ENCODE measurements around the gene GALNT17.

The GALNT17 gene

DNA sequence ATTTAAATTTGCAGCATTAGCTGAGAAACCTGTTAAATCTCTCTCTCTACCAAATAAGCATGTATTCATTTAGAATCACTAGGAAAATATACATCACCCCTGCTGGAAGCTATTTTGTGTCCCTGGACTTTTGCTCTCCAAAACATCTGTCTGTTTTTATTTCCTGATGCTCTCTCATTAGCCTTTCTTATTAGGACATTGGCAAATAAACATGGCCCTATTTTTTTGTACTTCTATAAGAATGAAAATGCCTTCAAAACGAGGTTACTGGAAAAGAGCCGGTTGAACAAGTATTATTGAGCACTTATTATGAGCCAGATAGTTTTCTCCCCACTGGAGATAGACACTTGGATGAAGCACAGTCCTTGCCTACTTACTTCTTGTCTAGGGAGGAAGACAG, 206.9 kb downstream of the GALNT17 start:
- H3K4me3 Mint-ChIP-seq: no peak overlapping the region
- H3K4me1 Mint-ChIP-seq: peaks cover 34% of the 10 kb centered on the region
- TF ChIP-seq, protein P1, sequence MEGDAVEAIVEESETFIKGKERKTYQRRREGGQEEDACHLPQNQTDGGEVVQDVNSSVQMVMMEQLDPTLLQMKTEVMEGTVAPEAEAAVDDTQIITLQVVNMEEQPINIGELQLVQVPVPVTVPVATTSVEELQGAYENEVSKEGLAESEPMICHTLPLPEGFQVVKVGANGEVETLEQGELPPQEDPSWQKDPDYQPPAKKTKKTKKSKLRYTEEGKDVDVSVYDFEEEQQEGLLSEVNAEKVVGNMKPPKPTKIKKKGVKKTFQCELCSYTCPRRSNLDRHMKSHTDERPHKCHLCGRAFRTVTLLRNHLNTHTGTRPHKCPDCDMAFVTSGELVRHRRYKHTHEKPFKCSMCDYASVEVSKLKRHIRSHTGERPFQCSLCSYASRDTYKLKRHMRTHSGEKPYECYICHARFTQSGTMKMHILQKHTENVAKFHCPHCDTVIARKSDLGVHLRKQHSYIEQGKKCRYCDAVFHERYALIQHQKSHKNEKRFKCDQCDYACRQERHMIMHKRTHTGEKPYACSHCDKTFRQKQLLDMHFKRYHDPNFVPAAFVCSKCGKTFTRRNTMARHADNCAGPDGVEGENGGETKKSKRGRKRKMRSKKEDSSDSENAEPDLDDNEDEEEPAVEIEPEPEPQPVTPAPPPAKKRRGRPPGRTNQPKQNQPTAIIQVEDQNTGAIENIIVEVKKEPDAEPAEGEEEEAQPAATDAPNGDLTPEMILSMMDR (IDR thresholded peaks at IDR 0.05): no peak
- H3K27me3 Mint-ChIP-seq (ENCODE audit: low read depth, poor library complexity): peaks cover 3% of the 10 kb centered on the region
- DNase-seq: no peak
- H3K36me3 Mint-ChIP-seq (ENCODE audit: low read depth): peaks cover 16% of the 10 kb centered on the region
- peaks cover 38% of the 10 kb centered on the region for H3K9me3 Mint-ChIP-seq
- H3K27ac Mint-ChIP-seq: no peak overlapping the region

DNA sequence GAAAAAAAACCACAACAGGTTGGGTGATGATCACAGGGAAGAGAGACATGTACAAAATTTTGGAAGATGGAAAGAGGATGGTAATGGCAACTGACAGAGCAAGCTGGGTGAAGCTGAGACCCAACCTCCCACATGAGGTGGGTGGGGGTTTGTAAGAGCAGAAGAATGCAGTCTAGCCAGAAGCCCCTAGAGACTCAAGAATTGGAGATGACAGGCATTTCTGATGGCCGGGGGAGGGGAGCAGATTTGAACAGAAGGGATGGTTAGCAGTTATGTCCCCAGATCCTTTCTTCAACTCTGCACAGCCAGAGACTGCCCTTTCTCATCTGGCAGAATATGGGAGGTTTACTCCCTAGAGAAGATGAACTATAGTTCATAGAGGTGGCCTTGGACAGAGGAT, 208.0 kb downstream of the GALNT17 start:
- no peak overlapping the region for H3K4me3 Mint-ChIP-seq
- TF ChIP-seq, protein P1 (IDR thresholded peaks at IDR 0.05): no peak
- peaks cover 47% of the 10 kb centered on the region for H3K9me3 Mint-ChIP-seq
- DNase-seq: no peak
- H3K36me3 Mint-ChIP-seq (ENCODE audit: low read depth): peaks cover 19% of the 10 kb centered on the region
- peaks cover 34% of the 10 kb centered on the region for H3K4me1 Mint-ChIP-seq
- peaks cover 3% of the 10 kb centered on the region for H3K27me3 Mint-ChIP-seq (ENCODE audit: low read depth, poor library complexity)
- no peak overlapping the region for H3K27ac Mint-ChIP-seq

DNA sequence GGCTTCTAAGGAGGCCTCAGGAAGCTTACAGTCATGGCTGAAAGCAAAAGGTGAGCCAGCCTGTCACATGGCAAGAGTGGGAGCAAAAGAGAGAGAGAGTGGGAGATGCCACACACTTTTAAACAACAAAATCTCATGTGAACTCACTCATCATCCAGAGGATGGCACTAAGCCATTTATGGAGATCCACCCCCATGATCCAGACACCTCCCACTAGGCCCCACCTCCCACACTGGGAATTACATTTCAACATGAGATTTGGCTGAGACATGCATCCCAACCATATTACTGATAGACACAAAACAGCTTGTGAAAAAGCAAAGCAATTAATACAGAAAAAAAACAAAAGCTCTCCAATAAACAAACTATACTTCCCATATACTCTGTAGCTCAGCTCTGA, 210.3 kb downstream of the GALNT17 start:
- peaks cover 3% of the 10 kb centered on the region for H3K27me3 Mint-ChIP-seq (ENCODE audit: low read depth, poor library complexity)
- no peak overlapping the region for H3K27ac Mint-ChIP-seq
- H3K4me1 Mint-ChIP-seq: peaks cover 42% of the 10 kb centered on the region
- TF ChIP-seq, protein P1 (IDR thresholded peaks at IDR 0.05): no peak
- peaks cover 49% of the 10 kb centered on the region for H3K9me3 Mint-ChIP-seq
- DNase-seq: no peak
- peaks cover 19% of the 10 kb centered on the region for H3K36me3 Mint-ChIP-seq (ENCODE audit: low read depth)
- no peak overlapping the region for H3K4me3 Mint-ChIP-seq

DNA sequence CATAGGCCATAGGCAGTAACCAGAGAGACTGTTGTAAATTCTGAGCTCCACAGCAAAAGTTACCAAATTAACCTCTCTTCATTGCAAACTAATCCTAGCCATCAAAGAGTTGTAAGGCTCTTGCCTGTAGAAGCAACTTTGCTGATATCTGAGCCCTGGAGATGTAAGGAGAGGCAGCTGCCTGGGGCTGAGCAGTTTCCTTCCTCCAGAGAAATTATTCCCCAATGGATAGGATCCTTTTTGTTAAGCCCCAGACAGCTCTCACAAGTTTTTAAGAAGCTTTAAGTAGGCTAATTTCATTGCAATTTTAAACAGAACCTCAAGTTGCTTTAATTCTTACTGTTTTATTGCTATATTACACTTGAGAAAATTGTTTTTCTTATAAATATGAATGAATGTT, 211.1 kb downstream of the GALNT17 start:
- no peak overlapping the region for H3K27ac Mint-ChIP-seq
- TF ChIP-seq, protein P1 (IDR thresholded peaks at IDR 0.05): no peak

DNA sequence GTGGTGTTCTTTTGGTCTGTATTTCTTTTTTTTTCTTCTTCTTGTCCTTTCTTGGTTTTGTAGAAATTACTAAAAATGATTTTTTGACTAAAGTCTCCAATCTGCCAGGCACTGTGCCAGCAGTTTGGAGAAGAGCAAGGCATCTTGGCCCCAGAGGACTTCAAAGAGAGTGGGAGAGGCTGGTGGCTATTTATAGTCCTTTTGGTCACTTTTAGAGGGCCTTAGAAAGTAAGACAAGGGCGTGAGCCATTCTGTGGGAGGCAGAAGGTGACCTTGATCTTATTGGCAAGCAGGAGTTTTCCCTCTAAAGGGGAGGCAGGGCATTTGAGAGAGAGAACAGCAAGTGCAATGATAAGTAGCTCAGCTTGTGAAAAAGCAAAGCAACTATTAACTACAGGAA, 211.9 kb downstream of the GALNT17 start:
- Mint-ChIP-seq H3K27ac (no peak overlapping the region), H3K36me3 (ENCODE audit: low read depth) (peaks cover 19% of the 10 kb centered on the region), H3K4me1 (peaks cover 49% of the 10 kb centered on the region), H3K9me3 (peaks cover 49% of the 10 kb centered on the region), H3K27me3 (ENCODE audit: low read depth, poor library complexity) (peaks cover 5% of the 10 kb centered on the region), H3K4me3 (no peak overlapping the region)
- no peak for DNase-seq
- TF ChIP-seq, protein P1 (IDR thresholded peaks at IDR 0.05): no peak

More for the DNA sequence above, 211.1 kb downstream of the GALNT17 start:
- Mint-ChIP-seq H3K36me3 (ENCODE audit: low read depth) (peaks cover 19% of the 10 kb centered on the region), H3K4me3 (no peak overlapping the region), H3K4me1 (peaks cover 42% of the 10 kb centered on the region), H3K27me3 (ENCODE audit: low read depth, poor library complexity) (peaks cover 6% of the 10 kb centered on the region), H3K9me3 (peaks cover 49% of the 10 kb centered on the region)
- no peak for DNase-seq

DNA sequence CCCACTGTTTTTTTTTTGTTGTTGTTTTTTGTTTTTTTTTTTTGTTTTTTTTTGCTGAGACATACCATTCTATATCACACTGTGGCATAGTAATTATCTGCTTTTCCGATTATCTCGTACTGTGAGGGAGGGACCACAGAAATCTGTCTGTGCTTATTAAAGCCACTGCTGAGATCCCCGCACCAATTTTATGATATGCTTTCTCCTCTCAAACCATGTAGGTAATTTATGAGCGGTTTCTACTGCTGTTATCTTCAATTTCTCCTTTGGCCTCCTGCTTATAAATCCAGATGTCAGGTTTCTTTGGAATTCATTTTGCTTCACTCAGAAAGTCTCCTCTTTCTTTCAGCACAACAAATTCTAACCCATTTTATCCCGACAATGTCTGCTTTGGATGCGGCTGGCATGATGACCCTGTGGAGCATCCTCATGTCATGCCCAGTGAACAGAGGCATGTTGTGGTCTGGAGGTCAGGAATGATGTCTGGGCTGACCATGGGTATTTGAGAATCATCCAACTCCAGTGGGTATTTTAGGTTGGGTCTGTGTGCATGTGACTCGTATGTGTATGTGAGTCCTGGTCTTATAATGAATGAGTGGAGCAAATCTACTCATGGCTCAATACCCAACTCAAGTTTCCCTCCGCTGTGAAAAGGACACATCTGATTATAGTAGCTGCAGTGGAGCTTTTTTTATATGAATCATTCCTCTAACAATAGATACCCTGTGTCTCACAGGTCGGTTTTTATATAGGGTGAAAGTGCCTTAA, 213.4 kb downstream of the GALNT17 start:
- Mint-ChIP-seq H3K27ac (peak overlapping the region; percentile 17), H3K4me1 (peaks cover 57% of the 10 kb centered on the region), H3K9me3 (peaks cover 48% of the 10 kb centered on the region), H3K4me3 (no peak overlapping the region), H3K27me3 (ENCODE audit: low read depth, poor library complexity) (peaks cover 4% of the 10 kb centered on the region), H3K36me3 (ENCODE audit: low read depth) (peaks cover 19% of the 10 kb centered on the region)
- TF ChIP-seq, protein P1 (IDR thresholded peaks at IDR 0.05): no peak
- DNase-seq: no peak
